ENCODE data around the gene RNF149.
"Not testable (repeated sequence)": the region's sequence is repeated elsewhere in the genome, so short reads cannot be mapped to it uniquely, and the experiment has no call there.

RNF149 gene

GRCh38 chr2:101253013-101253702 lies 55.3 kb downstream of the RNF149 start:
- peak; percentile 57 for DNase-seq

GRCh38 chr2:101252408-101253012 lies 56.0 kb downstream of the RNF149 start, which contains the start of gene CNOT11:
Gene CNOT11 (plus strand): TSS chr2:101252886. CDS start chr2:101252965, 79 bp downstream.
- DNase-seq = peak; percentile 99

- no peak for DNase-seq
Observed at GRCh38 chr2:101251844-101252407, 56.6 kb downstream of the RNF149 start.

GRCh38 chr2:101251246-101251781 lies 57.2 kb downstream of the RNF149 start:
- not testable (repeated sequence) for DNase-seq

- DNase-seq = no peak
Observed at GRCh38 chr2:101249826-101250225, 58.7 kb downstream of the RNF149 start.

GRCh38 chr2:101248756-101249155 lies 59.7 kb downstream of the RNF149 start:
- not testable (repeated sequence) for DNase-seq

GRCh38 chr2:101245468-101245867 lies 63.0 kb downstream of the RNF149 start:
- not testable (repeated sequence) for DNase-seq

- not testable (repeated sequence) for DNase-seq
Observed at GRCh38 chr2:101244899-101245298, 63.6 kb downstream of the RNF149 start.

- DNase-seq = not testable (repeated sequence)
Observed at GRCh38 chr2:101244373-101244772, 64.1 kb downstream of the RNF149 start.

- no peak for DNase-seq
Observed at GRCh38 chr2:101241158-101241557, 67.3 kb downstream of the RNF149 start.

GRCh38 chr2:101240694-101241093 lies 67.8 kb downstream of the RNF149 start:
- DNase-seq = peak; percentile 14

- not testable (repeated sequence) for DNase-seq
Observed at GRCh38 chr2:101239760-101240118, 68.8 kb downstream of the RNF149 start.

- DNase-seq = no peak
Observed at GRCh38 chr2:101238930-101239759, 69.4 kb downstream of the RNF149 start.

- DNase-seq = peak; percentile 61
Observed at GRCh38 chr2:101237944-101238343, 70.6 kb downstream of the RNF149 start.

GRCh38 chr2:101235956-101236355 lies 72.5 kb downstream of the RNF149 start:
- DNase-seq = not testable (repeated sequence)

GRCh38 chr2:101234169-101234938 lies 74.1 kb downstream of the RNF149 start:
- no peak for DNase-seq

GRCh38 chr2:101232770-101233169 lies 75.7 kb downstream of the RNF149 start:
- DNase-seq = no peak

GRCh38 chr2:101231937-101232730 lies 76.4 kb downstream of the RNF149 start:
- no peak for DNase-seq

- no peak for DNase-seq
Observed at GRCh38 chr2:101231240-101231639, 77.3 kb downstream of the RNF149 start.

- peak; percentile 39 for DNase-seq
Observed at GRCh38 chr2:101230541-101231001, 77.9 kb downstream of the RNF149 start.
